Activated T-helper 2 cell treated with anti-CD3 and anti-CD28 coated beads, Interferon-gamma antibody, Interleukin-2, Interleukin-4, amounts not matched to agents 10 μg/mL and 5 μg/mL and 100 μg/mL, durations not matched to agents 14 hours and 24 hours and 36 hours (primary cell): Measurements from ENCODE around the gene ADCY3. TPM values are rescaled to one million over a fixed set of nuclear protein-coding genes. Genes with fewer than 3 reads are reported as not detected.

ENCODE experiments used
- DNase-seq: peaks from one replicate; pipeline ENCODE4 v3.0.0; 2021; ENCODE audit warnings: low spot score
- H3K27ac Mint-ChIP-seq: one replicate; pipeline ENCODE4 v1.8.0; 2021; ENCODE audit warnings: mixed read lengths
- H3K27me3 Mint-ChIP-seq: one replicate; pipeline ENCODE4 v1.8.0; 2021; ENCODE audit warnings: low read depth, mixed read lengths
- H3K36me3 Mint-ChIP-seq: one replicate; pipeline ENCODE4 v1.8.0; 2021; ENCODE audit warnings: low read depth, mixed read lengths
- H3K4me1 Mint-ChIP-seq: one replicate; pipeline ENCODE4 v1.8.0; 2021; ENCODE audit warnings: low read depth, mixed read lengths
- H3K4me3 Mint-ChIP-seq: one replicate; pipeline ENCODE4 v1.8.0; 2021; ENCODE audit warnings: low read depth, mild to moderate bottlenecking, moderate library complexity, mixed read lengths
- H3K9me3 Mint-ChIP-seq: one replicate; pipeline ENCODE4 v1.8.0; 2021; ENCODE audit warnings: mixed read lengths
- intact Hi-C: fragments of 100-400 bp; cut with micrococcal nuclease; formaldehyde crosslinking; loops from one replicate; pipeline ENCODE4 v1.15.1; 2023
- total RNA-seq: library from RNA; stranded (reverse); gene quantifications from 2 replicates; pipeline ENCODE4 v1.2.3, GENCODE V29; 2022

ADCY3 gene
- total RNA-seq, 1 donor from 2014 or later: 108 TPM

GRCh38 chr2:24923106-24923505, 3.1 kb upstream of the ADCY3 start:
- Mint-ChIP-seq H3K4me1 (peaks cover 17% of the 10 kb centered on the region), H3K4me3 (no peak overlapping the region), H3K27ac (no peak overlapping the region), H3K27me3 (no peaks in the 10 kb centered on the region), H3K9me3 (no peaks in the 10 kb centered on the region), H3K36me3 (peaks cover 11% of the 10 kb centered on the region)
- no peak for DNase-seq
- intact Hi-C loops: loop anchor here (5.0 kb wide), 1 partner anchor 511 kb away; no protein-coding TSS in a partner anchor

- H3K9me3 Mint-ChIP-seq: no peaks in the 10 kb centered on the region
- H3K27me3 Mint-ChIP-seq: no peaks in the 10 kb centered on the region
- no peak for DNase-seq
- H3K4me3 Mint-ChIP-seq: no peak overlapping the region
- H3K27ac Mint-ChIP-seq: no peak overlapping the region
- H3K4me1 Mint-ChIP-seq: peaks cover 23% of the 10 kb centered on the region
- intact Hi-C loops: loop anchor here (5.0 kb wide), 1 partner anchor 510 kb away; no protein-coding TSS in a partner anchor
- peaks cover 16% of the 10 kb centered on the region for H3K36me3 Mint-ChIP-seq
These were observed 2.5 kb upstream of the ADCY3 start for GRCh38 chr2:24922556-24922955.

DNA sequence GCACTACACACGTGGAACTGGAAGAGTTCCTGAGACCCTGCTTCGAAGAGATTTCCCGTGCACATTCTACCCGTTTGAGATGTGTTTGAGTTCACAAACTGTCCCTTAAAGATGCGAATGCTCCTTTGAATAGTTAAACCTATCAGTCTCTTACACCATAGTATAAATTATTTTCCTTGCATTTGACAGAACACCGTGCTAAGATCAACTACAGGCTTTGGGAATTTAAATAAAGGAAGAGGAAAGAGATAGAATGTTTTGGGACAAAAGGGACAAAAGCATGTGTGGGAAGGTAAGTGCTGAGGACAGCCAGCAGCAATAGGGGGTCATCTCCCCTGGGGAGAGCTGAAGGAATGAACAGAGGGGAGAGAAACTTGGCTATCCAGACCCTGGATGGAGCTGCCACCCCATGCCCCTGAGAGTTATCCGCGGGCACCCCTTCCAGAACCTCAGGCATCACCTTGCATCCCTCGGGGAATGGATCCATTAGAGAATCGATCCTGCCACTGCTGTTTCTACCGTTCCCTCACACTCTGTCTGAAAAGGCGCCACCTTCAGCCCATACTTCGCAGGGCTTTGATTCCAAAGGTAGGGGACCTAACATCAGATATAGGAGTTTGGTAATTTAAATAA, 888 bp upstream of the ADCY3 start:
- H3K27ac Mint-ChIP-seq: peak overlapping the region; percentile 61
- no peaks in the 10 kb centered on the region for H3K9me3 Mint-ChIP-seq
- H3K27me3 Mint-ChIP-seq: no peaks in the 10 kb centered on the region
- intact Hi-C loops: loop anchor here (5.0 kb wide), 1 partner anchor 509 kb away; no protein-coding TSS in a partner anchor
- H3K4me1 Mint-ChIP-seq: peaks cover 26% of the 10 kb centered on the region
- no peak for DNase-seq
- peaks cover 27% of the 10 kb centered on the region for H3K36me3 Mint-ChIP-seq
- H3K4me3 Mint-ChIP-seq: peak overlapping the region; percentile 74

- peaks cover 32% of the 10 kb centered on the region for H3K36me3 Mint-ChIP-seq
- intact Hi-C loops: loop anchor here (1.0 to 5.0 kb wide), 2 partner anchors 52 to 507 kb away; partner anchors contain the start of gene DNAJC27
- no peaks in the 10 kb centered on the region for H3K9me3 Mint-ChIP-seq
- no peak for DNase-seq
- no peaks in the 10 kb centered on the region for H3K27me3 Mint-ChIP-seq
- peak overlapping the region; percentile 85 for H3K4me3 Mint-ChIP-seq
- H3K27ac Mint-ChIP-seq: peak overlapping the region; percentile 80
- peaks cover 26% of the 10 kb centered on the region for H3K4me1 Mint-ChIP-seq
These were observed 435 bp downstream of the ADCY3 start for GRCh38 chr2:24919506-24920097.

- no peaks in the 10 kb centered on the region for H3K27me3 Mint-ChIP-seq
- intact Hi-C loops: loop anchor here (1.0 kb wide), 1 partner anchor 52 kb away; the partner anchor contains the start of gene DNAJC27
- H3K36me3 Mint-ChIP-seq: peaks cover 35% of the 10 kb centered on the region
- peak overlapping the region; percentile 80 for H3K27ac Mint-ChIP-seq
- no peaks in the 10 kb centered on the region for H3K9me3 Mint-ChIP-seq
- peaks cover 26% of the 10 kb centered on the region for H3K4me1 Mint-ChIP-seq
- peak; percentile 52 for DNase-seq
- H3K4me3 Mint-ChIP-seq: peak overlapping the region; percentile 85
These were observed 966 bp downstream of the ADCY3 start for GRCh38 chr2:24919037-24919505.

DNA sequence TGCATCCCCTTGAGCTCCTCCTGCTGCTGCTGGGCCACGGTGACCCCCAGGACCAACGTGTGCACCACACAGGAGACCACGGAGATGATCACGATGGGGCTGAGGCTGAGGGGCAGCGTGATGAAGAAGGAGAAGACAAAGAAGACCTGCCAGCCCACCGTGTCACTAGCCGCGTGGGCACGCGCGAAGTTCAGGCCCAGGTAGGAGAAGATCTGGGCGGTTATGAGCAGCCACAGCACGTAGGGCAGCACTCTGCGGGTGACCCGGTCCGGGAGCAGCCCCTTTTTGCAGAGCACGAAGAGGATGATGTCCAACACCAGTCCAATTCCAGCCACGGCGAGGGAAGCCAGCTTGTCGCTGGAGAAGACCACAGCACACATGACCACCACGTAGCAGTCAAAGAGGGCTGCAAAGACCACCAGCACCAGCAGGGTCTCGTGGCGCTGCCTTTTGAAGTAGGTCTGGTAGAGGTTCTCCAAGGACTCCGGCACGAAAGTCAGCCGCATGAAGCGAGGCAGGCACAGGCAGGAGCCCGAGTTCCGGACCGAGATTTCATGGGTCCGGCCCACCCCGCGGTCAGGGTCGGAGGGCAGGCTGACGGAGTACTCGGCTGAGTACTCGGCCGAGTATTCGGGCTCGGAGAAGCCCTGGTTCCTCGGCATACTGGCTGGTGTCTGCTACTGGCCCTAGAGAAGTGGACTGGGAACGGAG, 1.6 kb downstream of the ADCY3 start:
- intact Hi-C loops: loop anchor here (1.0 kb wide), 1 partner anchor 53 kb away; the partner anchor contains the start of gene DNAJC27
- H3K4me3 Mint-ChIP-seq: peak overlapping the region; percentile 85
- H3K27ac Mint-ChIP-seq: peak overlapping the region; percentile 46
- H3K4me1 Mint-ChIP-seq: peaks cover 26% of the 10 kb centered on the region
- no peaks in the 10 kb centered on the region for H3K9me3 Mint-ChIP-seq
- H3K36me3 Mint-ChIP-seq: peaks cover 38% of the 10 kb centered on the region
- no peaks in the 10 kb centered on the region for H3K27me3 Mint-ChIP-seq
- DNase-seq: no peak

- no peak for DNase-seq
- H3K27me3 Mint-ChIP-seq: no peaks in the 10 kb centered on the region
- intact Hi-C loops: no loop called here
- peak overlapping the region; percentile 46 for H3K27ac Mint-ChIP-seq
- peak overlapping the region; percentile 77 for H3K4me3 Mint-ChIP-seq
- H3K4me1 Mint-ChIP-seq: peaks cover 26% of the 10 kb centered on the region
- H3K36me3 Mint-ChIP-seq: peaks cover 45% of the 10 kb centered on the region
- no peaks in the 10 kb centered on the region for H3K9me3 Mint-ChIP-seq
These were observed 2.2 kb downstream of the ADCY3 start for GRCh38 chr2:24917731-24918325.

DNA sequence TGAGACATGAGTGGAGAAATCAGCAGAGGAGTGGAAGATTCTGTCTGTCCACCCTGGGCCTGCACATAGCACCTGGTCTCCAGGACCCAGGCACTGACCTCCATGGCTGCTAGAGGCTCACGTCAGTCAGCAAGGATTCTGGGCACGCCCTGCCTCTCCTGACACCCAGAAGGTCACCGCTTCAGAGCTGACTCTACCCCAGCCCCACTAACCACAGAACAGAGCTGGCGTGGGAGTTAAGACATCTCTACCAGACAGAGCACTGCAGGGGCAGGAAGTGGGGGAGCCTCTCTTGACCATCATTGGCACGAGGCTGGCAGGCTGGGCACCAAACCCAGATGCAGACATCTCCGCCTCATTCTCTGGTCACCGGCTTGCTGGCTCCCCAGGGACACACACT, 3.0 kb downstream of the ADCY3 start:
- H3K4me1 Mint-ChIP-seq: peaks cover 27% of the 10 kb centered on the region
- peaks cover 50% of the 10 kb centered on the region for H3K36me3 Mint-ChIP-seq
- no peak for DNase-seq
- H3K27ac Mint-ChIP-seq: peak overlapping the region; percentile 17
- H3K27me3 Mint-ChIP-seq: no peaks in the 10 kb centered on the region
- no peaks in the 10 kb centered on the region for H3K9me3 Mint-ChIP-seq
- intact Hi-C loops: no loop called here
- H3K4me3 Mint-ChIP-seq: peak overlapping the region; percentile 77

DNA sequence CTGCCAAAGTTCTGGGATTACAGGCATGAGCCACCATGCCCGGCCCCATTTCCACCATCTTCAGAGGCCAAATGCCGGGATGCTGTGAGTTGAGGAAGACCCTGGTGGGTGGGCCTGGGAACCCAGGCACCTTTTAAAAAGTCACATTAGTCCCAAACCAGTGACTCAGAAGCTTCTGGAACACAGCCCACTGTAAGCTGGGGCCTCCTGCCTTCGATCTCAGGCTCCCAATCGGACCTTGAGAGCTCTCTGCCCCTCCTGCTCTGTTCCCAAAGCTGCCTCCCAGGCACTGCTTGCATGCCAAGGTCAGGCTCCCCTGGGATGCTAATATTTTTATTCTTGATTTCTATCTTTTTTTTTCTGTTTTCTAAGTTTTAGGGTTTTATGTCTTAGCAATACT, 4.2 kb downstream of the ADCY3 start:
- no peak overlapping the region for H3K4me3 Mint-ChIP-seq
- H3K36me3 Mint-ChIP-seq: peaks cover 60% of the 10 kb centered on the region
- intact Hi-C loops: no loop called here
- H3K9me3 Mint-ChIP-seq: peaks cover under 1% of the 10 kb centered on the region
- no peak overlapping the region for H3K27ac Mint-ChIP-seq
- H3K4me1 Mint-ChIP-seq: peaks cover 24% of the 10 kb centered on the region
- no peaks in the 10 kb centered on the region for H3K27me3 Mint-ChIP-seq
- DNase-seq: no peak

DNA sequence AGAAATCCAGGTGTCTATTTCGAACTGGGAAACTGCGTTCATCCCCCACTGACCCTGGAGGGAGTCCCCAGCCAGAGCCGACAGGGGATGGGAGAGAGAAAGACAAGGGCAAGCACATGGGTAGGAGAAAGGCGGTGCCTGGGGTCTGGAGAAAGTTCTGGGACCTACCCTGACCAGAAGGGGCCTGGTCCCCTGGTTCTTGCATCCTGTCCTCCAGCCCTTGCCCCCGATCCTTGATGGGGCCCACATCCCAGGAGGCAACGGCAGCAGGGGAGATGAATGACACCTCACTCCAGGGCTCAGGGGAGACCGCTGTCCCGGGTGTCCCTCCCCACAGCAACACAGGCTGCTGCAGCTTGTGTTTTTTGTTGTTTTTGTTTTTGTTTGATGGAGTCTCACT, 4.9 kb downstream of the ADCY3 start:
- H3K27ac Mint-ChIP-seq: no peak overlapping the region
- no peak overlapping the region for H3K4me3 Mint-ChIP-seq
- peaks cover 66% of the 10 kb centered on the region for H3K36me3 Mint-ChIP-seq
- H3K27me3 Mint-ChIP-seq: no peaks in the 10 kb centered on the region
- intact Hi-C loops: no loop called here
- DNase-seq: no peak
- H3K4me1 Mint-ChIP-seq: peaks cover 22% of the 10 kb centered on the region
- H3K9me3 Mint-ChIP-seq: peaks cover 5% of the 10 kb centered on the region

GRCh38 chr2:24914713-24915112, 5.3 kb downstream of the ADCY3 start:
- peaks cover 5% of the 10 kb centered on the region for H3K9me3 Mint-ChIP-seq
- peaks cover 71% of the 10 kb centered on the region for H3K36me3 Mint-ChIP-seq
- H3K4me3 Mint-ChIP-seq: no peak overlapping the region
- H3K27ac Mint-ChIP-seq: no peak overlapping the region
- H3K4me1 Mint-ChIP-seq: peaks cover 22% of the 10 kb centered on the region
- intact Hi-C loops: no loop called here
- H3K27me3 Mint-ChIP-seq: no peaks in the 10 kb centered on the region
- no peak for DNase-seq

DNA sequence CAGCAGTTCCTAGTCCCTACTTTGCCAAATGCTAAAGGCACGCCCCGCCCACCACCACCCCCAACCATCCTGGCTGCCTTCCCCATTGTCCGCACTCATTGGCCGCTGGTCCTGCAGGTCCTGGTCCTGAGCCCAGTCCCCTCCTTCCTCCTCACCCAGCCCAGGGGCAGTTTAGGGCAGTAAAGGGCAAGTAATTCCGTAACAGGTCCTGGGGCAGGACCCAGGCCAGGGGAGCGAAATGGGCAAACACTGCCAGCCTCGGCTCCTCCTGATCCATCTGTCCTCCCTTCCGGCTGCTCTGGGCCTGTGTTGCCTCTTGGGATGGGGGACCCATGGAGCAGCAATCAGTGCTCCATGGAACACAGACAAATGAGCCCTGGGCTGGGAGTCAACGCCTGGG, 6.1 kb downstream of the ADCY3 start:
- no peaks in the 10 kb centered on the region for H3K27me3 Mint-ChIP-seq
- H3K27ac Mint-ChIP-seq: no peak overlapping the region
- intact Hi-C loops: no loop called here
- peaks cover 20% of the 10 kb centered on the region for H3K4me1 Mint-ChIP-seq
- no peak for DNase-seq
- peaks cover 71% of the 10 kb centered on the region for H3K36me3 Mint-ChIP-seq
- H3K4me3 Mint-ChIP-seq: no peak overlapping the region
- H3K9me3 Mint-ChIP-seq: peaks cover 5% of the 10 kb centered on the region
